ENCODE results near the gene CTPS1. TPM values are rescaled to one million over a fixed set of nuclear protein-coding genes. Genes with fewer than 3 reads are reported as not detected.

CTPS1 gene
- total RNA-seq, 1 experiment from 2014 or later, result 73.4 TPM

GRCh38 chr1:41051022-41051421 is 71.5 kb downstream of the CTPS1 start (continued):
- no peak for TF ChIP-seq MAX (CRISPR knock-in tag; IDR thresholded peaks at IDR 0.05)
- TF ChIP-seq GTF2I (CRISPR knock-in tag; conservative IDR thresholded peaks at IDR 0.05), result no peak
- TF ChIP-seq ZNF425 (CRISPR knock-in tag; conservative IDR thresholded peaks at IDR 0.05), result no peak
- no peak for TF ChIP-seq CBFB (CRISPR knock-in tag; IDR thresholded peaks at IDR 0.05; ENCODE audit: low read depth)
- no peak for TF ChIP-seq PRDM15 (CRISPR knock-in tag; IDR thresholded peaks at IDR 0.05)
- no peak for TF ChIP-seq E2F4 (CRISPR knock-in tag; IDR thresholded peaks at IDR 0.05; ENCODE audit: borderline replicate concordance, low read depth)
- no peak for TF ChIP-seq EMX1 (CRISPR knock-in tag; IDR thresholded peaks at IDR 0.05)
- no peak for TF ChIP-seq ZNF121 (CRISPR knock-in tag; IDR thresholded peaks at IDR 0.05)
- no peak for TF ChIP-seq ZBTB43 (CRISPR knock-in tag; IDR thresholded peaks at IDR 0.05)

- POLR2A ChIA-PET, result interaction anchor here (0.5 kb wide), 1 partner anchor 33 kb away, joined by 5 read pairs; no protein-coding TSS in a partner anchor
- ATAC-seq (peak; percentile 52), DNase-seq (ENCODE audit: low spot score) (no peak)
- Mint-ChIP-seq H3K4me3 (no peak overlapping the region), H3K36me3 (peaks cover 13% of the 10 kb centered on the region), H3K27me3 (ENCODE audit: low read depth) (no peaks in the 10 kb centered on the region), H3K4me1 (peaks cover 4% of the 10 kb centered on the region), H3K9me3 (peaks cover 3% of the 10 kb centered on the region), H3K27ac (peak overlapping the region; percentile 53)
- TF ChIP-seq GABPB1 (CRISPR knock-in tag; IDR thresholded peaks at IDR 0.05) (no peak), ATF2 (CRISPR knock-in tag; IDR thresholded peaks at IDR 0.05; ENCODE audit: borderline replicate concordance, low read depth) (no peak), ZNF219 (CRISPR knock-in tag; IDR thresholded peaks at IDR 0.05; ENCODE audit: borderline replicate concordance) (no peak)
- CTCF ChIA-PET, result interaction anchor here (0.6 kb wide), 1 partner anchor 17 kb away, joined by 3 read pairs; no protein-coding TSS in a partner anchor
These were observed 73.8 kb downstream of the CTPS1 start for GRCh38 chr1:41053316-41053715.

- ChIA-PET POLR2A (no interaction called here), CTCF (no interaction called here)
- Mint-ChIP-seq H3K4me1 (peaks cover 4% of the 10 kb centered on the region), H3K9me3 (peaks cover 26% of the 10 kb centered on the region), H3K27ac (no peak overlapping the region), H3K4me3 (no peak overlapping the region), H3K36me3 (peaks cover 35% of the 10 kb centered on the region), H3K27me3 (ENCODE audit: low read depth) (no peaks in the 10 kb centered on the region)
- no peak for TF ChIP-seq ZNF219 (CRISPR knock-in tag; IDR thresholded peaks at IDR 0.05; ENCODE audit: borderline replicate concordance)
- TF ChIP-seq PREB (CRISPR knock-in tag; IDR thresholded peaks at IDR 0.05; ENCODE audit: borderline replicate concordance), result no peak
- TF ChIP-seq MAX (CRISPR knock-in tag; IDR thresholded peaks at IDR 0.05), result no peak
- DNase-seq (ENCODE audit: low spot score) (no peak), ATAC-seq (peak; percentile 50)
These were observed 77.4 kb downstream of the CTPS1 start for GRCh38 chr1:41056907-41057306.
